Body of pancreas (tissue), 4 donors: ENCODE results near the gene RABIF. TPM values are rescaled to one million over a fixed set of nuclear protein-coding genes. Genes with fewer than 3 reads are reported as not detected.

Experiments
- ATAC-seq: fragments of 150-250 bp; one replicate; pipeline ENCODE4 v1.9.1; 2016
- DNase-seq, 4 donors: peaks; one replicate each; pipeline ENCODE4 v3.0.0-alpha.2; 2019
- H3K27ac ChIP-seq, 4 donors: fragments of 200-600 bp; sonication (generic); 1 replicate in 3 of 4; 2 replicates in 1 of 4; pipeline versions ENCODE4 v1.5.1 to v1.6.1; 2016 to 2019; ENCODE audit warnings: mild to moderate bottlenecking in 1 of 4, mixed read lengths in 1 of 4, moderate library complexity in 1 of 4
- H3K27me3 ChIP-seq, 2 donors: fragments of 200-600 bp; sonication (generic); one replicate each; pipeline ENCODE4 v1.6.0; 2016; ENCODE audit warnings: mild to moderate bottlenecking in 1 of 2
- H3K36me3 ChIP-seq, 2 donors: fragments of 200-600 bp; sonication (generic); replicated peaks in 1 of 2; 2 replicates each; pipeline ENCODE4 v1.5.1; 2016; ENCODE audit warnings: low read depth in 2 of 2; ENCODE audit not compliant: insufficient read depth in 1 of 2
- H3K4me1 ChIP-seq: fragments of 200-600 bp; sonication (generic); one replicate; pipeline ENCODE4 v1.6.0; 2016
- H3K4me3 ChIP-seq, 2 donors: fragments of 200-600 bp; sonication (generic); 1 replicate in 1 of 2; 2 replicates in 1 of 2; pipeline ENCODE4 v1.5.1; 2016 to 2019
- H3K9me3 ChIP-seq, 3 donors: fragments of 200-600 bp; sonication (generic); 1 replicate in 2 of 3; 2 replicates in 1 of 3; pipeline ENCODE4 v1.5.1; 2016
- POLR2A ChIP-seq, 3 donors: fragments of 450-650 bp; IDR thresholded peaks; one replicate each; pipeline ENCODE4 v1.6.1; 2016; ENCODE audit warnings: antibody characterized with exemption in 3 of 3, mild to moderate bottlenecking in 2 of 3
- WGBS, 2 donors: methylation state at CpG; one replicate each; pipeline ENCODE4 v1.1.5; 2017; 5-methylcytosine and 5-hydroxymethylcytosine counted together
- intact Hi-C: fragments of 100-400 bp; cut with DNase I; formaldehyde crosslinking; loops from one replicate; pipeline ENCODE4 v1.15.1; 2023
- total RNA-seq, 2 donors: library from RNA; depleted of rRNA; stranded (reverse); fragments of >200 nt; gene quantifications; one replicate each; pipeline ENCODE4 v1.1.0, GENCODE V29; 2016
- TF ChIP-seq, protein P1 (sequence below), 7 experiments: fragments of 450-650 bp in 4 of 7; fragments of 200-600 bp in 3 of 7; sonication (generic) in 3 of 7; IDR thresholded peaks; one replicate each; pipeline ENCODE4 v1.5.1; 2016 to 2019; ENCODE audit warnings: antibody characterized with exemption in 7 of 7

RABIF gene
- total RNA-seq, 2 donors from 2014 or later, result 2.6 to 4.0 TPM

DNA sequence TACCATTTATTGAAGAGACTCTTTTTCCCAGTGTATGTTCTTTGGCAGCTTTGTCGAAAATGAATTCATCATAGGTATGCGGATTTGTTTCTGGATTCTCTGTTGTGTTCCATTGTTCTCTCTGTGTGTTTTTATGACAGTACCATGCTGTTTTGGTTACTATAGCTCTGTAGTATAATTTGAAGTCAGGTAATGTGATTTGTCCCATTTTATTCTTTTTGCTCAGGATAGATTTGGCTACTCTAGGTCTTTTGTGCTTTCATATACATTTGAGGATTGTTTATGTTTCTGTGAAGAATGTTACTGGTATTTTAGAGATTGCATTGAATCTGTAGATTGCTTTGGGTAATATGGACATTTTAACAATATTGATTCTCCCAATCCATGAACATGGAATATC, 43.5 kb upstream of the RABIF start:
- Histone ChIP-seq H3K27ac (no peak overlapping the region), H3K9me3 (no peaks in the 10 kb centered on the region), H3K27me3 (no peaks in the 10 kb centered on the region), H3K4me1 (no peaks in the 10 kb centered on the region), H3K36me3 (no peaks in the 10 kb centered on the region), H3K4me3 (no peak overlapping the region)
- 87 to 90% methylated on average over 2 of the region's 2 CpGs for WGBS, 2 donors
- DNase-seq, result no peak
- no peak for ATAC-seq
- intact Hi-C loops, result no loop called here
- TF ChIP-seq POLR2A (IDR thresholded peaks at IDR 0.05), result no peak
- TF ChIP-seq, protein P1, sequence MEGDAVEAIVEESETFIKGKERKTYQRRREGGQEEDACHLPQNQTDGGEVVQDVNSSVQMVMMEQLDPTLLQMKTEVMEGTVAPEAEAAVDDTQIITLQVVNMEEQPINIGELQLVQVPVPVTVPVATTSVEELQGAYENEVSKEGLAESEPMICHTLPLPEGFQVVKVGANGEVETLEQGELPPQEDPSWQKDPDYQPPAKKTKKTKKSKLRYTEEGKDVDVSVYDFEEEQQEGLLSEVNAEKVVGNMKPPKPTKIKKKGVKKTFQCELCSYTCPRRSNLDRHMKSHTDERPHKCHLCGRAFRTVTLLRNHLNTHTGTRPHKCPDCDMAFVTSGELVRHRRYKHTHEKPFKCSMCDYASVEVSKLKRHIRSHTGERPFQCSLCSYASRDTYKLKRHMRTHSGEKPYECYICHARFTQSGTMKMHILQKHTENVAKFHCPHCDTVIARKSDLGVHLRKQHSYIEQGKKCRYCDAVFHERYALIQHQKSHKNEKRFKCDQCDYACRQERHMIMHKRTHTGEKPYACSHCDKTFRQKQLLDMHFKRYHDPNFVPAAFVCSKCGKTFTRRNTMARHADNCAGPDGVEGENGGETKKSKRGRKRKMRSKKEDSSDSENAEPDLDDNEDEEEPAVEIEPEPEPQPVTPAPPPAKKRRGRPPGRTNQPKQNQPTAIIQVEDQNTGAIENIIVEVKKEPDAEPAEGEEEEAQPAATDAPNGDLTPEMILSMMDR (IDR thresholded peaks at IDR 0.05), result no peak

DNA sequence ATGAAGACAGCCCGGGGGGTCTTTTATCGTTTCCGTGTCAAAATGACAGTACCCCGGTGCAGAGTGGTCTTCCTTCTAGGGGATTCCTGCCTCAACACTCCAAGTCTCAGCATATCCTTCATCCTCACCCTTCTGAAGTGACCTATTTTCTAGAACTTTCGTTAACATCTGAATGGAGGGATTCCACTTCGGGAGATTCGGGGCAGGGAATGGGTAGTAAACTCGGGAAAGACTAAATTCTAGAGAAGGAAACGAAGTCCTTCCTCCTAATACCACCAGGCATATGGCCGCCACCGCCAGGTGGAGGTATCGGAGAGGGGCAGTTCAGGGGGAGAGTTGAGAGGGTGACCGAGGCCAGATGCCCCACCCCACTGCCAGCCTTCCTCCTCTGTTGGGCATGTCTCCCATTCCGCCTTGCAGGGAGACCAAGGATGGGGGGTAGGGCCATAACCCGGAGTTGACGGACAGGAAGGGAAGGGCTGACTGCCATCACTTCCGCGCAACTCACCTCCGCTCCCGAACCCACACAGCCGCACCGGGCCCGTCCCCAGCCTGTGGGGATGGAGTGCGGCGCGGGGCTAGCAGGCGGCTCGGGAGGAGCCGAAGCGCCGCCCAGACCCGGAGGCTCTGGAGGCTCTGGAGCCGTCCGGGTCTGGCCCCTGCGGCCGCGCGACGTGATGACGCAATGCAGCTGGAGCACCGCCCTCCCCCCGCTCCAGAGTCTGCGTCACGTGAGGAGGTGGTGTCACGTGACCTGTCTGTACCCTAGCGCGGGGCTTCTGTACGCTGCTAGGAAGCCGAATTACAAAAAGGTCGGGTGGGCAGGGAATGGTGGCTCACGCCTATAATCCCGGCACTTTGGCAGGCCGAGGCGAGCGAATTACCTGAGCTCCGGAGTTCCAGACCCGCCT, 37.9 kb upstream of the RABIF start, which contains the start of gene KLHL12:
Gene KLHL12, minus strand, starts transcription at position 654 of the 911 bp plus-strand sequence. CDS start 2,072 bp downstream, outside the sequence.
- Histone ChIP-seq H3K4me3 (peak within 1 kb of the TSS; percentile 54 to 55), H3K27ac (peak within 1 kb of the TSS; percentile 79 to 96 (median 88)), H3K9me3 (no peaks in the 10 kb centered on the region), H3K27me3 (no peaks in the 10 kb centered on the region), H3K36me3 (peaks cover 0 to 2% of the 10 kb centered on the region in 2 donors), H3K4me1 (peaks cover 33% of the 10 kb centered on the region)
- peak; percentile 96 for ATAC-seq
- intact Hi-C loops, result no loop called here
- TF ChIP-seq, protein P1 (IDR thresholded peaks at IDR 0.05), result peak; percentile 19 to 83 (median 62)
- TF ChIP-seq POLR2A (IDR thresholded peaks at IDR 0.05), result peak; percentile 89 to 95 (median 94)
- DNase-seq, result peak; percentile 97 to 98 (median 98)
- WGBS, 2 donors, result 1% methylated on average over 36 to 55 of the region's 57 CpGs

DNA sequence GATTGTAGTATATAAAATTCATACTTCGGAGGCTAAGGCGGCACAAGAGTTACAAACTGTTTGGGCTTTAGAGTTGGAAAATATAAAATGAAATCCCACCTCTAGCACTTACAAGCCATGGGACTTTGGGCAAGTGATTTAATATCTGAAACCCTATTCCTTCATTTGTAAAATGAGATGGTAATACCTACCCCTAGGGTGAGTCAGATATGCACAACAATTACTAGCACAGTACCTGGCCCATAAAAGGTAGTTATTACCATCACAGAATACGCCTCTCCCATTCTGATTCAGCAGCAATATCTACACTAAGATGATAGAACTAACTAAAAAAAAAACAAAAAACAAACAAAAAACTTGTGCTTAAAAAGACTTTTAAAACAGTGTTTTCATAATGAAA, 34.6 kb upstream of the RABIF start:
- 93 to 96% methylated on average over 3 of the region's 3 CpGs for WGBS, 2 donors

DNA sequence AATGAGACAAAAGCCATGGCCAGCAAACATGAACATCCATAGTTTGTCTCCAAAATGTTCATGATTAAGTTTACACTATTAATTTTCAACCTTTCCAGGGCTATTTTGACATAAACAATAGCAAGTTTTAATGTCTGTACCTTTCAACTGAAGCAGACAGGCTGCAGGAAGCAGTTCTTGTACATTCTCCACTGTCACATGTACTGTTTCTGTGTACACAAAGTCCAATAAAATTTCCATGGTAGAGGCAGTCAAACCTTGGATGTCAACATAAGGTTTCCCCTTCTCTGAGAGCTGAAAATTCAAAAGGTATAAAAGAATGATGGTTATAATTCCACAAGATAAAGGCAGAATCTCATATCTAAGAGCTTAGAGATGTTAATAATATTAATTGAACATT, 30.7 kb upstream of the RABIF start:
- H3K27me3 ChIP-seq, result no peaks in the 10 kb centered on the region
- peaks cover 16% of the 10 kb centered on the region for H3K4me1 ChIP-seq
- intact Hi-C loops, result no loop called here
- no peak overlapping the region for H3K27ac ChIP-seq
- ATAC-seq, result no peak
- TF ChIP-seq, protein P1 (IDR thresholded peaks at IDR 0.05), result no peak
- TF ChIP-seq POLR2A (IDR thresholded peaks at IDR 0.05), result no peak
- DNase-seq, result no peak
- H3K9me3 ChIP-seq, result no peaks in the 10 kb centered on the region
- no peak overlapping the region for H3K4me3 ChIP-seq
- H3K36me3 ChIP-seq, result peaks cover 9 to 22% of the 10 kb centered on the region in 2 donors

More for the DNA sequence above, 34.6 kb upstream of the RABIF start:
- ATAC-seq (no peak), DNase-seq (no peak)
- Histone ChIP-seq H3K9me3 (no peaks in the 10 kb centered on the region), H3K4me3 (no peak overlapping the region), H3K4me1 (peaks cover 33% of the 10 kb centered on the region), H3K27me3 (no peaks in the 10 kb centered on the region), H3K36me3 (peaks cover 0 to 5% of the 10 kb centered on the region in 2 donors), H3K27ac (no peak overlapping the region)
- TF ChIP-seq POLR2A (IDR thresholded peaks at IDR 0.05), result no peak
- TF ChIP-seq, protein P1 (IDR thresholded peaks at IDR 0.05), result no peak
- intact Hi-C loops, result no loop called here
